CD4-positive, alpha-beta T cell (primary cell): Measurements from ENCODE around the gene MAP1LC3A. TPM values are rescaled to one million over a fixed set of nuclear protein-coding genes. Genes with fewer than 3 reads are reported as not detected.
A peak's percentile ranks its signal among the peaks of the same experiment; 100 is the strongest.

Experiments
- ATAC-seq: fragments of 200-7000 bp; cut with Tn5 transposase; one replicate; pipeline ENCODE4 v1.10.0; 2022; ENCODE audit warnings: mild to moderate bottlenecking; ENCODE audit not compliant: poor library complexity
- CTCF ChIA-PET: fragments of 350-600 bp; sonication (Branson Sonifier 250); formaldehyde crosslinking; loops from one replicate; lab custom pipeline; 2021; ENCODE audit warnings: antibody characterized with exemption, inconsistent platforms; lab: Charles Lee
- POLR2A ChIA-PET: fragments of 350-600 bp; sonication (Branson Sonifier 250); formaldehyde crosslinking; loops from one replicate; lab custom pipeline; 2021; ENCODE audit warnings: antibody characterized with exemption, inconsistent platforms; lab: Charles Lee
- DNase-seq, 14 experiments: peaks; one replicate each; pipeline ENCODE4 v3.0.0-alpha.2; 2013 to 2020; ENCODE audit warnings: mixed read lengths in 2 of 14
- H3K27ac ChIP-seq, 2 donors: one replicate each; pipeline versions ENCODE4 v1.5.1 to v1.7.0; 2013; ENCODE audit warnings: low read length in 2 of 2, low read depth in 1 of 2, mild to moderate bottlenecking in 1 of 2
- H3K27me3 ChIP-seq, 2 experiments: 1 replicate in 1 of 2; 2 replicates in 1 of 2; pipeline versions ENCODE4 v1.6.1 to v1.7.0; 2013; ENCODE audit warnings: low read length in 2 of 2, control low read depth in 1 of 2, mild to moderate bottlenecking in 1 of 2, moderate library complexity in 1 of 2; ENCODE audit not compliant: insufficient read depth in 2 of 2, control insufficient read depth in 1 of 2
- H3K36me3 ChIP-seq: one replicate; pipeline ENCODE4 v1.6.1; 2013; ENCODE audit warnings: low read length, control low read depth; ENCODE audit not compliant: insufficient read depth
- H3K4me1 ChIP-seq: one replicate; pipeline ENCODE4 v1.6.1; 2013; ENCODE audit warnings: low read length, control low read depth; ENCODE audit not compliant: insufficient read depth
- H3K4me3 ChIP-seq: one replicate; pipeline ENCODE4 v1.5.1; 2013; ENCODE audit warnings: mild to moderate bottlenecking, low read length, moderate library complexity
- H3K9me3 ChIP-seq, 2 experiments: 1 replicate in 1 of 2; 2 replicates in 1 of 2; pipeline versions ENCODE4 v1.6.1 to v1.7.0; 2013; ENCODE audit warnings: low read length in 2 of 2, mild to moderate bottlenecking in 2 of 2, control low read depth in 1 of 2, moderate library complexity in 1 of 2; ENCODE audit not compliant: control insufficient read depth in 1 of 2, insufficient read depth in 1 of 2
- H3K27ac Mint-ChIP-seq: one replicate; pipeline ENCODE4 v1.8.0; 2020; ENCODE audit warnings: mixed read lengths
- H3K27me3 Mint-ChIP-seq: one replicate; pipeline ENCODE4 v1.8.0; 2021; ENCODE audit warnings: mixed read lengths
- H3K36me3 Mint-ChIP-seq: one replicate; pipeline ENCODE4 v1.8.0; 2021; ENCODE audit warnings: low read depth, mixed read lengths
- H3K4me1 Mint-ChIP-seq: one replicate; pipeline ENCODE4 v1.8.0; 2021; ENCODE audit warnings: low read depth, mixed read lengths
- H3K4me3 Mint-ChIP-seq: one replicate; pipeline ENCODE4 v1.8.0; 2020; ENCODE audit warnings: mild to moderate bottlenecking, mixed read lengths
- H3K9me3 Mint-ChIP-seq: one replicate; pipeline ENCODE4 v1.8.0; 2020; ENCODE audit warnings: mixed read lengths
- intact Hi-C, 2 experiments: fragments of 100-400 bp; cut with DNase I in 1 of 2; cut with micrococcal nuclease in 1 of 2; formaldehyde crosslinking; loops; one replicate each; pipeline versions ENCODE4 v1.15.1 to v1.9.0; 2023 to 2025; cut with DNase I, micrococcal nuclease
- total RNA-seq, 174 experiments: library from RNA in 2 of 174; stranded (reverse) in 2 of 174; gene quantifications; one replicate each; pipeline ENCODE4 v1.2.3 and lab custom pipeline; 2021 to 2026
- TF ChIP-seq, protein P1 (sequence below): fragments of 200-600 bp; IDR thresholded peaks from one replicate; pipeline ENCODE4 v1.8.0; 2022; ENCODE audit warnings: antibody characterized with exemption, mild to moderate bottlenecking

The MAP1LC3A gene
- total RNA-seq, 2 experiments from 2014 or later = 17.5 to 17.7 TPM

DNA sequence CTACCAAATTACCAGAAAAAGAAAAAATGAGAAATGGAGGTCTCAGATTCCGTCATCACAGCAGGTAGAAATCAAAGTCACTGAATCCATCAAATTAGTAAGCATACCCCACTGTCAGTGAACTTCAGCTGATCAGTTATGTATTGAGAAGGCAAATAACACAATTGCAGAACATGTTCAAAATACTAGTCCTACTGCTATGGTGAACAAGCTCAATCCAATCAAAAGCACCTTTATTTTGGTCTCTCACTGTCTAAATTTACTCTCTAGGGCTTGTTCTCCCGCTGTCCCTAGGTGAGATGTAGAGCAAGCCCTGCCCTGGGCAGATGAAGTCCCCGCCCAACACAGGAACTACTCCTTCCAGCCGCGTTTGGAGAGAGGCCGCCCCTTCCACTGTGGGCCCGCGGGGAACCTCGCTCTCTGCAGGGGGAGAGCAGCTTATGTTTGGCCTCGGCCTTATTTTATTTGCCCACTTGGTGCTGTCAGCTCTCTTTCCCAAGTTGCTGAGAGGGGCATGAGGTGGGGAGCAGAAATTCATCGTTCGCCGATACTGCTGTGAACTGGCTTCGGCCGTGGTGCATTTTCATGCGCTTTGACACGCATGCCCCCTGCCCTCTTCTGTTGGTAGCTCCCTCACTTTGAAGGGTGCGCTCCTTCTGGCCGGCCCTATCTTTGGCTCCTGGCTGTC, 14.3 kb upstream of the MAP1LC3A start:
- Mint-ChIP-seq H3K27ac (peak overlapping the region; percentile 15), H3K27me3 (no peaks in the 10 kb centered on the region), H3K36me3 (peaks cover 25% of the 10 kb centered on the region), H3K9me3 (no peaks in the 10 kb centered on the region), H3K4me3 (peak overlapping the region; percentile 69), H3K4me1 (peaks cover 35% of the 10 kb centered on the region)
- Histone ChIP-seq H3K27ac (no peak overlapping the region), H3K27me3 (no peaks in the 10 kb centered on the region), H3K9me3 (no peaks in the 10 kb centered on the region), H3K36me3 (peaks cover 23% of the 10 kb centered on the region), H3K4me3 (peak overlapping the region; percentile 21), H3K4me1 (peaks cover 42% of the 10 kb centered on the region)
- POLR2A ChIA-PET = interaction anchor here (0.8 to 1.9 kb wide), 4 partner anchors 13 to 163 kb away, joined by 3 to 9 read pairs (median 3); partner anchors contain the start of genes DYNLRB1 and MAP1LC3A
- DNase-seq = peak in 5 of 14 experiments; percentile 8 to 47 (median 29)
- intact Hi-C loops = no loop called here
- peak; percentile 73 for ATAC-seq
- CTCF ChIA-PET = interaction anchor here (1.3 kb wide), 1 partner anchor 166 kb away, joined by 3 read pairs; no protein-coding TSS in a partner anchor
- TF ChIP-seq, protein P1, sequence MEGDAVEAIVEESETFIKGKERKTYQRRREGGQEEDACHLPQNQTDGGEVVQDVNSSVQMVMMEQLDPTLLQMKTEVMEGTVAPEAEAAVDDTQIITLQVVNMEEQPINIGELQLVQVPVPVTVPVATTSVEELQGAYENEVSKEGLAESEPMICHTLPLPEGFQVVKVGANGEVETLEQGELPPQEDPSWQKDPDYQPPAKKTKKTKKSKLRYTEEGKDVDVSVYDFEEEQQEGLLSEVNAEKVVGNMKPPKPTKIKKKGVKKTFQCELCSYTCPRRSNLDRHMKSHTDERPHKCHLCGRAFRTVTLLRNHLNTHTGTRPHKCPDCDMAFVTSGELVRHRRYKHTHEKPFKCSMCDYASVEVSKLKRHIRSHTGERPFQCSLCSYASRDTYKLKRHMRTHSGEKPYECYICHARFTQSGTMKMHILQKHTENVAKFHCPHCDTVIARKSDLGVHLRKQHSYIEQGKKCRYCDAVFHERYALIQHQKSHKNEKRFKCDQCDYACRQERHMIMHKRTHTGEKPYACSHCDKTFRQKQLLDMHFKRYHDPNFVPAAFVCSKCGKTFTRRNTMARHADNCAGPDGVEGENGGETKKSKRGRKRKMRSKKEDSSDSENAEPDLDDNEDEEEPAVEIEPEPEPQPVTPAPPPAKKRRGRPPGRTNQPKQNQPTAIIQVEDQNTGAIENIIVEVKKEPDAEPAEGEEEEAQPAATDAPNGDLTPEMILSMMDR = no peak

DNA sequence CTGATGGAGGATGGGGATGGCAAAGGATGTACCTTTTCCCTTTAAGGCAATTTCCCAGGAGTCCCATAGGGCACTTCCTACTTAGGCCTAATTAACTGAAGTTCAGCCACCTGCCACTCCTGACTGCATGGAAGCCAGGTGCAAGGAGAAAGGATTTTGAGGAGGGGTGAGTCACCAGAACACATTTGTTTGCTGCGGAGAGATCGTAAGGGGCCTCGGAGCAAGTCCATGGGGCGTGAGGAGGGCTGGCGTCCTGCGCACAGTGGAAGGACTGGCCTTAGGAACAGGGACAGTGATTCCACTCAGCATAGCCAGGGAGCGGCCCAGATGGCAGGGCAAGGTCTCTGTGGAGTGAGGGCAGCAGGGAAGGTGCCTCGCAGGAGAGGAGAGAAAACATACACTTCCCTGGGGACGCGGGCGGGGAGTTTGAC, 11.8 kb upstream of the MAP1LC3A start:
- ATAC-seq (no peak), DNase-seq (no peak)
- Mint-ChIP-seq H3K9me3 (no peaks in the 10 kb centered on the region), H3K27me3 (no peaks in the 10 kb centered on the region), H3K4me1 (peaks cover 18% of the 10 kb centered on the region), H3K27ac (no peak overlapping the region), H3K4me3 (no peak overlapping the region), H3K36me3 (peaks cover 3% of the 10 kb centered on the region)
- Histone ChIP-seq H3K27ac (no peak overlapping the region), H3K27me3 (no peaks in the 10 kb centered on the region), H3K36me3 (peaks cover 2% of the 10 kb centered on the region), H3K9me3 (no peaks in the 10 kb centered on the region), H3K4me1 (peaks cover 25% of the 10 kb centered on the region), H3K4me3 (no peak overlapping the region)
- intact Hi-C loops = no loop called here
- TF ChIP-seq, protein P1 = no peak
- ChIA-PET CTCF (no interaction called here), POLR2A (no interaction called here)

DNA sequence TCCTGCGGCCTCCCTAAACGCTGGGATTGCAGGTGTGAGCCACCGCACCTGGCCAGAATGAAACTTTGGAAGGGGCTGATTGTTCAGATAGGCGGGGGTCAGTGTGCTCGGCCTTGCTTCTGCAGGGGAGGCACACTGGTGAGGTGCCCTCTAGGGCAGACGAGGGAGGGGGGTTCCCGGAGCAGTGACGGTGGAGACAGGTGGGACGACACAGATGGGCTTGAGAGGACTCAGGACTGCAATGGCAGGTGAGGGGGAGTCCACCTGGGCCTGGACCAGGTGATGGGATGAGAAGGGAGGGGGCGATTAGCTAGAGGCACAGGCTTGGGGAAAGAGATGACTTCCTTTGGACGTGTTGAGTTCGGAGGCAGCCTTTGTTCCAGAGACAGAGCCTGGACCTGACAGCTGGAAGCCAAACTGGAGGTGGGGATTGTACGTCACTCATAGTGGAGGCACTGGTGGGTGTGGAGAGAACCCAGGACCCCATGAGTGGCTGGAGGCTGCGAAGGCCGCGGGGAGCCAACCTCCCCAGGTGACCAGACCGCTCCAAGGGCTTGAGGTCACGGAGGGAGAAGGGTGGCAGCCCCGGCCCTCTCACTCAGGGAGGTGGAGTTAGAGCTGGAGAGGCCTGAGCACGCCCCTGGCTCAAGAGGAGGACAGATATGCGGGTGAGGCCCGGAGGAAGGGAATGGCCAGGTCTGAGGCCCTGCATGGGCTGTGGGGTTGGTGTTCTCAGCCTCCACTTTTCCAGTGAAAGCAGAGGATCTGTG, 10.5 kb upstream of the MAP1LC3A start:
- Mint-ChIP-seq H3K4me3 (no peak overlapping the region), H3K4me1 (peaks cover 17% of the 10 kb centered on the region), H3K9me3 (no peaks in the 10 kb centered on the region), H3K27me3 (no peaks in the 10 kb centered on the region), H3K36me3 (no peaks in the 10 kb centered on the region), H3K27ac (no peak overlapping the region)
- intact Hi-C loops = no loop called here
- Histone ChIP-seq H3K36me3 (no peaks in the 10 kb centered on the region), H3K9me3 (no peaks in the 10 kb centered on the region), H3K27ac (no peak overlapping the region), H3K27me3 (no peaks in the 10 kb centered on the region), H3K4me1 (peaks cover 14% of the 10 kb centered on the region), H3K4me3 (no peak overlapping the region)
- ChIA-PET CTCF (no interaction called here), POLR2A (no interaction called here)
- TF ChIP-seq, protein P1 = no peak
- DNase-seq (no peak), ATAC-seq (no peak)
